Activated CD8-positive, alpha-beta memory T cell treated with anti-CD3 and anti-CD28 coated beads for 4 hours (primary cell): ENCODE data around the gene BRPF1.

Experiments
- DNase-seq, 2 donors: peaks; one replicate each; pipeline ENCODE4 v3.0.0-alpha.2; 2020; ENCODE audit warnings: low read depth in 2 of 2

The BRPF1 gene

DNA sequence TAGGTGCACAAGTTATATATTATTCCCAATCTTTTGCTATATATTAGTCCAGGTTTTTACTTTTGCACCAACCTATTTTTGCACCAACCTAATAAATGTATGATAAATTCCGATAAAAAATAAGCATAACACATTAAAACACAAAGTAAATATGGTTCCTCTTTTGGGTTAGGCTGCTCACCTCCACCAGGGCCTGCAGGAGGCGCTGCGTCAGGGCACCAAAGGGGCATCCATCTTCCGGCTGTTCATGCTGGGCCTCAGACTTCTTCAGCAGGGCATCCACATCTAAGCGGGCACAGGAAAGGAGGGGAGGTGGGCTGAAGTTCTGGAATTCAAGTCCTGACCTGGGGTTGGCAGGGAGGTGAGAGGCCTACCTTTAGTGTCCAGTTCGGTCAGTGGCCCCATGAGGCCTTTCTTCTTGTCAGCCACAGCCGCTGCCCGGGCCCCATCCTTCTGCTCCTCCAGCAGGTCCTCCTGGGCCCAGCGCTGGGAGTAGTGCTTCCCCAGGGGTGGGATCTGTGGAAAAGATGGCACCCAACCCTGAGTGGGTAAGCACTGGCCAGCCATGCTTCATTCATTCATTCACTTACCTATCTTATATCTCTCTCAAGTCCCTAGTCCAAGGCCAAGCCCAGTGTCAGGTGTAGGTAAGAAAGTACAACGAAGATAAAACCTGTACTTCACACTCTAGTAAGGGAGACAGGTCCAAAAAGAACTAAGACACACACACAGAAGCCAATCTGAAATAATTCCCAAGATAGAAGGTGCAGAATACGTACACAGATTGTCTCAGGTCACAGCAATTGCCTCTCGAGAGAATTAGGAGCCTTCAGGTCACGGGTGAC, 55.5 kb downstream of the BRPF1 start:
- no peak for DNase-seq

DNA sequence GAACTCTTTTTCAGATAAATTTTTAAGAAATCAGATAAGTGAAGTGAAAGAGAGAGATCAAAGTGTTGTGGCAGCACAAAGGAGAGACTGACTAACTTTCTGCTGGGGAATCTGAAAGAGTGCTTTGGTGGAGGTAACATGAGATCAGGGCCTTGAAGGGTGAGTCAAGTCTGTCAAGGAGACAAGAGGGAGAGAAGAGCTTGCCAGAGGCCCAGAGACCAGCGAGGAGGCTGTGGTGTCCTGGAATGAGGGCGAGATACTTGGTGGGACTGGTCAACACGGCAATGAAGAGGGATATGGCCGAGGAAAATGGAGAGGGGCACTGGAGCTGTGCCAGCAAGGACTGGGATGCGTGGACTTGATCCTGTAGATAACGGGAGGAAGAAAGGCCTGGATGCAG, 56.2 kb downstream of the BRPF1 start:
- no peak for DNase-seq

GRCh38 chr3:9791127-9791526, 59.6 kb downstream of the BRPF1 start:
- no peak for DNase-seq

DNA sequence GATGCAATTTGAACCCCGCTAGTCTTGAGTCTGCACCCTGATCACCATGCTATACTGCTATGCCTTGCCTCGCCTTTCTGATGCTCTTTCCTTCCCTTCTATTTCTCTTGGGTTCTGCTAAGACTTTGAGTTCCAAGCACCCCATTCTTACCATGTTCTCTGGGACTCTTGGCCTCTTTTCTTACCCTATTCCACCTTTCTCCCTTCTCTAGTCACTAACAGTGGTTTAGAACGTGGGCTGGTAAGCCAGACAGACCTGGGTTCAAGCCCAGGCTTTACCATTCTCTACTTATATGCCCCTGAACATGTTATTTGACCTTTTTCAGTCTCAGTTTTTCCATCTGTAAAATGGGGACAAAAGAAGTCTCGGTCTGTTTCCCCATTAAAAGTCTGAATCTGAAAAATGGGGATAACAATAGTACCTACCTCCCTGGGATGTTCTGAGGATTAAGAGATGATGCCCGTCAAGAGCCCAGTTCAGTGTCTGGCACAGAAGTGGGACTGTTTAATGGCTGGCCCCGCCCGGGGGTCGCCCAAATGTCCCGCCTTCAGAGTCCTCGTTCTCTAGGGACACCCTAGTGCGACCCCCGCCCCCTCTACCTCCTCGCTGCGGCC, 60.4 kb downstream of the BRPF1 start:
- no peak for DNase-seq

DNA sequence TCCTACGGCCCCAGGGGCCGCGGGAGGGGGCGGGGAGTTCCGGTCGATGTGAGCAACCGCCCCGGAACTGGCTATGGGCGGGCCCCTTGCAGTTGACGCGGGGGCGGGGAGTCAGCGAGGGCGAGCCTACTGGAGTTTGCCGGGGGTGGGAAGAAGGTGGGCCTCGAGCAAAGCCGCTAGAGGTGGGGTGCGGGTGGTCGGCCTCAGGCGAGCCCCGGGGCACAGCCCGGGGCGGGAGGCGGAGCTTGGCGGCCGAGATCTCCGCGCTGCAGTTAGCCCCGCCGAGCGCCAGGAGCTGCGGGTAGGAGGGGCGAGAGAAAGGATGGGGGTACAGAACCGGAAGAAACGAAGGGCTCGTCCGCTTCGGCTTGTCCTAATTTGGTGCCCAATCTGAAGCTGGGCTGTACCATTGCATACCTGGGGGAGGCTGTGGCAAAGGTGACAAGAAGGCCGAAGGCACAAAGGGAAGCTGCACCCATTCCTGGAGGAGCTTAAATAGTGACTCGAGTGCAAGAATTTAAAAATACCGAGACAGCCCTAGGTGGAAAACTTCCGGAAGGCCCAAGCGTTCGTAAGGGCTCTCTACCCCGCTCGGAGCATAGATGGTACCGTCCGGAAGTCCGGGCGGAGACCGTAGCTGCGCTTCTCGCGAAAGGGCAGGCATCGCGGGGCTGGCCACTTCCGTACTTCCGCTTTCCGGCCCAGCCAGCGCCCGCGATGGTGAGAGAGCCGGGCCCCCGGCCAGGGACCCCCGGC, 61.0 kb downstream of the BRPF1 start, which contains the start of the genes ARPC4 and TADA3:
Gene ARPC4, plus strand, starts transcription at position 678 of the 756 bp plus-strand sequence. Its CDS starts 40 bp downstream, at position 718.
Gene TADA3, minus strand, starts transcription at position 69 of the 756 bp plus-strand sequence. CDS start 1,007 bp downstream, outside the sequence.
- peak; percentile 83 to 91 for DNase-seq

GRCh38 chr3:9793161-9793781, 61.7 kb downstream of the BRPF1 start:
- no peak for DNase-seq

DNA sequence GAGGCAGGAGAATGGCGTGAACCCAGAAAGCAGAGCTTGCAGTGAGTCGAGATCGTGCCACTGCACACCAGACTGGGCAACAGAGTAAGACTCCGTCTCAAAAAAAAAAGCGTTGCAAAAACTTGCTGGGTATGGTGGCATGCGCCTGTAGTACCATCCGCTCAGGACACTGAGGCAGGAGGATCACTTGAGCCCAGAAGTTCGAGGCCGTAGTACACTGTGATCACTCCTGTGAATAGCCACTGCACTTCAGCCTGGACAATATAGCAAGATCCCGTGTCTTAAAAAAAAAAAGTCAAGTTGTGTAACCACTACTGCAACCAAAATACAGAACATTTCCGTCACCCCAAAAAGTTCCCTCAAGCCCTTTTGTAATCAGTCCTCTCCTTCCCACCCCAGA, 62.9 kb downstream of the BRPF1 start:
- no peak for DNase-seq

DNA sequence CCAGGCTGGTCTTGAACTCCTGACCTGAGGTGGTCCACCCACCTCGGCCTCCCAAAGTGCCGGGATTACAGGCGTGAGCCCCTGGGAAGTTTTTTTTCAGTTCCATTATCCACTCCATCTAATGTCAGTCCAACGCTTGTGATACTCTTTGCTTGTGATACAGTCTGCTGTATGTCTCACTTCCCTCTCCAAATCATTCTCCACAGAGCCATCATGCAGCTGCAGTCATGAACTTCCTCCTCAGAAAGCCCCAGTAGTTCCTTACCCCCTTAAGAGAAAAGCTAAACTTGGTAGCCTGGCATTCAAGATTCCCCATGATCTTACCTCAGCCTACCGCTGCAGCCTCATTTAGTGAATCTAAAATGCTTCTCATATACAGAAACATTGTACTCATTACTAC, 63.7 kb downstream of the BRPF1 start:
- DNase-seq = no peak

DNA sequence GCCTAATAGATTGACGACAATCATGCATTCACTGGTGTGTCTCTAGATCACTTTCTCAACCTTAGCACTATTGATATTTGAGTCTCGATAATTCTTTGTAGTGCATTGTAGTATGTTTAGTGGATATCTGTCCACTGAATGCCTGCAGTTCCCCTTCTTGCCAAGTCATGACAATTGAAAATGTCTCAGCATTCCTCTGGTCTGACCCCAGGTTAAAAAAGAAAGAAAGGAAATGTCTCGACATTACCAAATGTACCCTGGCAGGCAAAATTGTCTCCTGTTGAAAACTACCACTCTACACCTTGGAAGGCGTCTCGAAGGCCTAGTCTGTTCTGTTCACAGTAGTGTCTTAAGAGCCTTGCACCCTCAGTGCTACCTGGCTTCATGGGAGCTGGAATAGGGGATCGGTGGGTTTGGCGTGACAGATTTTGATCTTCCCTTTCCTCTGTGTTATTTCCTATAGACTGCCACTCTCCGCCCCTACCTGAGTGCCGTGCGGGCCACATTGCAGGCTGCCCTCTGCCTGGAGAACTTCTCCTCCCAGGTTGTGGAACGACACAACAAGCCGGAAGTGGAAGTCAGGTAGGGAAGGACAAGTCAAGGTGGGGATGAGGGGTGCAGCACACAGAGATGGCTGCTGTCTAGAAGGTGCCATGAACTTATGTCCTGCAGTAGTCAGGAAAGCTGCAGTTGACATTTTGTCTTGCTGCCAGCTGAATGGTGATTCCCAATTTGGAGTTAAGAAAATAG, 65.8 kb downstream of the BRPF1 start:
- DNase-seq = no peak
